GM21529 (cell line): ENCODE measurements around the gene NCF4.

Source experiments
- ATAC-seq: cut with Tn5 transposase; IDR thresholded peaks from one replicate; pipeline ENCODE4 v1.9.1; 2021; ENCODE audit not compliant: unreplicated experiment

The NCF4 gene

DNA sequence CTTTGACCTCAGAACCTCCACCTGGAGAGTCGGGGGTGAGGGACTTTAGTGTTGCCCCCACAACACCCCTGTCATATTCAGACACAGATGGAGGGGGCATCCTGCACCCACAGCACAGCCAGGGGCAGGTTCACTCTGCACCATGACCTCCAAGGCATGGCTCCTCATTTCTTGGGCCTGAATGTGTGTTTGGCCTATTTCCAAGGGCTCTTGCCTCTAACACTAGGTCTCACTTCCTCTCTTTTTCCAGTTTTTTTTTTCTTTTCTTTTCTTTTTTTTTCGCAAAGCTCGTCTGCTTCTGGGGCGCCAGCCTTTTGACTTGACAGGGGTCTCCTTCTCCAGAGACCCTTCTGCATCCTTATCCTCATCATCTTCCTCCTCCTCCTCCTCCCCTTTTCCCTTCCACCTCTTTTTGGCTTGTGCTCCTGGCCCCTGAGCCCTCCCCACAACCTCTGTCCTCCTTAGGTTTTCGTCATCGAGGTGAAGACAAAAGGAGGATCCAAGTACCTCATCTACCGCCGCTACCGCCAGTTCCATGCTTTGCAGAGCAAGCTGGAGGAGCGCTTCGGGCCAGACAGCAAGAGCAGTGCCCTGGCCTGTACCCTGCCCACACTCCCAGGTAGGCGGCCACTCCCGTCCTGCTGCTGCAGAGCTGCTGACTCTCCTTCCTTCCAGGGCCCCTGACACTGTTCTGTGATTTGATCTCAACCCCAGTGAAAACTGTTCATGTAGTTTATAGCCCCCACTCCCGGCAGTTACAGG is 3.8 kb downstream of the NCF4 start:
- no peak for ATAC-seq

DNA sequence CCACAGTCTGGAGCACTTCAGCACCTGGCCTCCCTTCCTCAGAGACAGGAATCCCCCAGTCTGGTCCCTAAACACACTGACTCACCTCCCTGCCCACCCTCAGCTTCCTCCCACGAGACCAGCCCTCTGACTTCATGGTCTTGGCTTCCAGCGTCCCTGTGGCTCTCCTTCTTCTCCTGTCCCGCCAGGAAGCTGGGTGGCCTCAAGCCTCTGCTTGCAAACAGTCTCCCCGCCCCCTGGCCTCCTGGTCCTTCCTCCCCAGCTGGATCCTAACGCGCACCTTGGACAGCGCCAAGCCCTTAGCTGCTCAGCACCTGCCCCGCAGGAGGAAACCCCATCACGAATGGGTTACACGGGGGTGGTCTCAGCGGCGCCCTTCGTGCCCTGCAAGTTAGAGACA is 4.5 kb downstream of the NCF4 start:
- ATAC-seq, result no peak

DNA sequence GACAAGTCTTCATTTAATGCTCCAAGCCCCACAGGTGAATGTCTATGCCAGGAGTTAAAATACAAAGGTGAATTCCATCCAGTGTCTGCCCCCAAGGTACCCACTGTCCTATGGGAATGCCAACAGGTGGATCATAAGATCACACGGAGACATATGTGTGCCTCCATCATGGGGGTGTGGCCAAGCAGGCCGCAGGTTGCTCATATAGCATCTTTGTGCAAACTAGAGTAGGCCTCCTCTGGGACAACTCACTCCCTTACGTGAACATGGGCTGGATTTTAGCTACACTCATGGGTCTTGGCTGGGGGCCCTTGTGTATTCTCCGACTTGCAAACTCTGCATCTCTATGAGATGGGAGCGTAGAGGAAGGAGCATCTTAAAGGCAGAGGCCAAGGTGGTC is 6.9 kb downstream of the NCF4 start:
- no peak for ATAC-seq

DNA sequence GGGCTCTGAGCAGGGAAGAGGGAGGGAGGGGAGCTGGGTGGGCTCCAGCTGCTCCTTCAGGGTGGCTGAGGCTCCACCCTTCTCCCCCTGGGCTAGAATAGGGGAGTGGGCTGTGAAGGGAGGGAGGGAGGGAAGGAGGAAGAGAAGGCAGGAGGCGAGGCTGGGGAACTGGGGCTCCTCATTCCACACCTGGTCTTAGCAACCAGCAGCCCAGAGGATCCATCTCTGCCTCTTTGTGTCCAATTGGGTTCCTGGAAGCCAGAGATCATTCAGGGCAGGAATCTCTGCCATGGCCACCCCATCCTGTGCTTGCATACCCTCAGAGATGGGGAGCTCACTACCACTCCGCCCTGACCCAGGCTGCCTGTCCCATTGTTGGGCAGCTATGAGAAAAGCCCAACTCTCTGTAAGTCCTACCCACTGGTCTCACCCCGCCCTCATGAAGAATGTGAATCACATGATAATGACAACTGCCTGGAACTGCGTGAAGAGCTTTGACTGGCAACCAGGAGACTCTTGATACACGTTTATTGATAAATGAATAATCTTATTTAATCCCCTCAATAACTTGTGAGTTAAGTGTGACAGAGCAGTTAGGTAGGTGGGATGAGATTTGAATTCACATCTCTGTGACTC is 7.9 kb downstream of the NCF4 start:
- ATAC-seq, result no peak

DNA sequence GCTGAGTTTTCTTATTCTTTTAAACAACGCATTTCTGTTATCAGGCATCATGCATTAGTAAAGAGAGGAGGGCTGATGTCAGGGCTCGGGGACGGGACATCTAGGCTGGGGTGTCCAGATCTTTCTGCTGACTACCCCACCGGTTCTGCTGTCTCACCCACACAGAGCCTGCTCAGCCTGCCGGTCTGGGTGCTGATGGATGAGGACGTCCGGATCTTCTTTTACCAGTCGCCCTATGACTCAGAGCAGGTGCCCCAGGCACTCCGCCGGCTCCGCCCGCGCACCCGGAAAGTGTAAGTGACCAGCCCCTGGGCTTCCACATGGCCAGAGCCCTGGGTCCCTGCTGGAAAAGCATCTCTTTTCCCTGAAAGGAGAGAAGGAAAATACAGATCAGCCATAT is 9.4 kb downstream of the NCF4 start:
- no peak for ATAC-seq

DNA sequence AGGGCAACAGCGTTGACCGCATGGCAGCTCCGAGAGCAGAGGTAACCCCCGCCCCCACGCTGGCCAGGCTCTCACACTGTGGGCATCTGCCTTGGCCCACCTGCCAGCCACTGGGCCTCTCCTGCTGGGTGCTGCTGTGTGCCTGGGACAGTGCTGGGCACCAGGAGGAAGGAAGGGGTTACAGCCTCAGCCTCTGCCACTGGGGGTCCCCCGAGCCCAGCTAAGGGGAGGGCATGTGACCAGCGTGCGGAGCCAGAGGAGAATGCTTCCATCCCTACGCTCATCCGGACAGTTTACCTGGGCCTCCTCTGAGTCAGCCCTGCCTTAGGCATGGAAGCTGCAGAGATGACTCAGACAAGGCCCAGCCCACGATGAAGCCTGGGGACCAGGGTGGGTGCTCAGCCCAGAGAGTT is 10.9 kb downstream of the NCF4 start:
- no peak for ATAC-seq

DNA sequence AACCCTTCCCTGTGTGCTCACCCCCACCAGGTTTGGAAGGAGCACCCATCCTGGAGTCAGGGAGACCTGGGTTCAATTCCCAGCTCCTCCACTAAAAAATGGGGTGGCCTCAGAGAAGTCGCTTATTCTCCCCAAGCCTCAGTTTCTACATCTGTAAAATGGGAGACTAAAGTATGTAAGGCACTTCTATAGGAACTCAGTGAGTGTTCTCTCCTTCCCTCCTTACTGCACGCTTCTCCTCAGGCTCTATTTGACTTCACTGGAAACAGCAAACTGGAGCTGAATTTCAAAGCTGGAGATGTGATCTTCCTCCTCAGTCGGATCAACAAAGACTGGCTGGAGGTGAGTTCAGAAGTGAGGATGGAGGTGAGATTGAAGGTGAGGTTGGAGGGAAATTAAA is 11.3 kb downstream of the NCF4 start:
- ATAC-seq, result no peak

DNA sequence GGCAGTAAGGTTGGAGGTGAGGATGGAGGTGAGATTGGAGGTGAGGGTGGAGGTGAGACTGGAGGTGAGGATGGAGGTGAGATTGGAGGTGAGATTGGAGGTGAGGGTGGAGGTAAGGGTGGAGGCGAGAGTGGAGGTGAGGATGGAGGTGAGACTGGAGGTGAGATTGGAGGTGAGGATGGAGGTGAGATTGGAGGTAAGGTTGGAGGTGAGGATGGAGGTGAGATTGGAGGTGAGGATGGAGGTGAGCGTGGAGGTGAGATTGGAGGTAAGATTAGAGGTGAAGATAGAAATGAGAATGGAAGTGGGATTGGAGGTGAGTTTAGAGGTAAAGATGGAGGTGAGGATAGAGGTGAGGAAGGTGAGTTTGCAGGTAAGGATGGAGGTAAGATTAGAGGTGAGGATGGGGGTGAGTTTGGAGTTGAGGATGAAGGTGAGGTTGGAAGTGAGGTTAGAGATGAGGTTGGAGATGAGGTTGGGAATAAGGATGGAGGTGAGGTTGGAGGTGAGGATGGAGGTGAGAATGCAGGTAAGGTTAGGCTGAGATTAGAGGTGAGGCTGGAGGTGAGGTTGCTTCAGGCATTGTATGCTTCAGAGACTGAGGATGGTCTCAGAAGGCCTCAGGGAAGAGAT is 12.2 kb downstream of the NCF4 start:
- ATAC-seq, result no peak

DNA sequence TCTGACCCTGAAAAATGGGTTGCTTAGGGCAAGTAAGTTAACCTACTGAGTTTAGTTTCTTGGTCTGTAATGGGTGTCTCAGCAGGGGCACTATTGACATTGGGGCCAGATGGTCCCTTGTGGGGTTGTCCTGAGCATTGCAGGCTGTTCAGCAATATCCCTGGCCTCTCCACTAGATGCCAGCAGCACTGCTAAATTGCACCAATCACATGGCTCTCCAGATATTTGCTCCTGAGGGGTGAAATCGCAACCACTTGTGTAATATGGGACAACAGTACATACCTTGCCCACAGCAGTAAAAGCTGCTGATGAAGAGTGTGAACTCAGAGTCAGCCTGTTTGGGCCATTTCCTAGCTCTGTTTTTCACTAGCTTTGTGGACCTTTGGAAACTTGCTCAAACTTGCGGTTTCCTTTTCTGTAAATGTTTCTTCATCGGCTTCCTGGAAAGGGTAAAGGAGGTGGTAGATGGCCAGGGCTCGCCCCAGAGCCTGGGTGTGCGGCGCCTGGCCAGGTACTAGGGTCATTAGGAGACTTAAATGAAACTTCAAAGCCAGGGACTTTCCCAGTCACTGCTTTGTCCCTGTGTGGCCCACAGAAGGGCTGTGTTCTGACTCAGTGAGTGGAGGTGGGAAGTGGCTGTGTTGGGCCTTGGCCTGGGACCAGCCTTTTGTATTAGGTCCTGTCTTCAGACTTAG is 13.0 kb downstream of the NCF4 start:
- peak; percentile 79 for ATAC-seq

DNA sequence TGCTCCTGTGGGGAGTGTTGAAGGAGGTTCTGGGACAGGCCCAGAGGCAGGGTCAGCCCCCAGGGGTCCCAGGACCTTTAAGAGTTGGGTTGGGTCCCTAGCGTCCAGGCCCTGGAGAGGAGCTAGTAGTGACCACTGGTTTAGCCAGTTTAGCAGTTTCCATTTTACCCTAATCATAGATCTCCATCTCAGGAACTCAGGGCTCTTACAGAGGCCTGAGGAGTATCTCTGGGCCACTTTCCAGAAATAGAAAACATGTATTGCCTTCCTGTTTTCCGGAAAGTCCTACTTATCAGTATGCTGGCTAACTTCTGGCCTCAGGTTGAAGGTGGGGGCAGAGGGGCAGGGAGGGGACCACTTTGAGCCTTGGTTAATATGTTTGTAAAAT is 13.5 kb downstream of the NCF4 start:
- ATAC-seq, result no peak

DNA sequence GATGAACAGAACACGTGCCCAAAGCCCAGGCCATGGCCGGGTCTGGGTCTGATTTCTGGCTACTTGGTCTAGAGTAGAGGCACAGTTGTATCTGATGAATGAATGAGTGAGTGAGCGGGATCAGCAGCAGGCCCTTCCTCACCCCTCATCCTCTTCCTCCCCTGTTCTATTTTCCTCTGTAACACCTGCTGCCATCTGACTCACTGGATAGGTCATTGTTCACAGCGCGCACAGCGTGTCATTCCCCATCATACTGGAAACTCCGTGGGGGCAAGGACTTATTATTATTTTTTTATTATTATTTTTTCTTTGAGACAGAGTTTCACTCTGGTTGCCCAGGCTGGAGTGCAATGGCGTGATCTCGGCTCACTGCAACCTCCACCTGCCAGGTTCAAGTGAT is 13.9 kb downstream of the NCF4 start:
- ATAC-seq, result no peak

DNA sequence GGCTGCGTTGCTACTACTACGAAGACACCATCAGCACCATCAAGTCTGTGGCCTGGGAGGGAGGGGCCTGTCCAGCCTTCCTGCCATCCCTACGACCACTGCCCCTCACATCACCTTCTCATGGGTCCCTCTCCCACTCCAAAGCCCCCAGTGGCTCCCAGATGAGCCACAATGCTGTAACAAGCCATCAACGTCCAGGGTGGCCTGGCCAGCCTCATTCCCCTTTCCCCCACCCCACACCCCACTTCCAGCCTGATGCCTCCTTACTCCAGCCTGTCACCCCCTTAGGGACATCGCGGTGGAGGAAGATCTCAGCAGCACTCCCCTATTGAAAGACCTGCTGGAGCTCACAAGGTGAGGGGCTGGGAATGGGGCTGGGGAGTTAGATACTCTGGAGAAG is 14.9 kb downstream of the NCF4 start:
- ATAC-seq, result no peak

DNA sequence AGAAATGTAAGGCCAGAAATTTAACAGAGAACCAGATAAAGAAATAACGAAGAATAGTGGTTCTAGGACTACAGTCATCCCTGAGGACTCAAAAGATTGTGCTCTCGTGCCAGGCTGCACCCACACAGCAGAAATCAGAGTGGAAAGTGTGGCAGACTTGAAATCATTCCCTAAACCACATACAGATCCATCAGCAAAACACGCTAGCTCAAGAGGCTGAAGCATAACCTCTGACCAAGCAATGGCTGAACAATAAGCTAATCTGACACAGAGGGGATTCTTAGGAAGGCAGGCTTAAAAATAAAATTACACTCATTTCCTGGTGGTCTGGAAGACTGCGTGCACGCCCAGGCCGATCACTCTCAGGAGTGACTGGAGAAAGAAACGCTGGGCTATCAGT is 19.0 kb downstream of the NCF4 start:
- no peak for ATAC-seq

DNA sequence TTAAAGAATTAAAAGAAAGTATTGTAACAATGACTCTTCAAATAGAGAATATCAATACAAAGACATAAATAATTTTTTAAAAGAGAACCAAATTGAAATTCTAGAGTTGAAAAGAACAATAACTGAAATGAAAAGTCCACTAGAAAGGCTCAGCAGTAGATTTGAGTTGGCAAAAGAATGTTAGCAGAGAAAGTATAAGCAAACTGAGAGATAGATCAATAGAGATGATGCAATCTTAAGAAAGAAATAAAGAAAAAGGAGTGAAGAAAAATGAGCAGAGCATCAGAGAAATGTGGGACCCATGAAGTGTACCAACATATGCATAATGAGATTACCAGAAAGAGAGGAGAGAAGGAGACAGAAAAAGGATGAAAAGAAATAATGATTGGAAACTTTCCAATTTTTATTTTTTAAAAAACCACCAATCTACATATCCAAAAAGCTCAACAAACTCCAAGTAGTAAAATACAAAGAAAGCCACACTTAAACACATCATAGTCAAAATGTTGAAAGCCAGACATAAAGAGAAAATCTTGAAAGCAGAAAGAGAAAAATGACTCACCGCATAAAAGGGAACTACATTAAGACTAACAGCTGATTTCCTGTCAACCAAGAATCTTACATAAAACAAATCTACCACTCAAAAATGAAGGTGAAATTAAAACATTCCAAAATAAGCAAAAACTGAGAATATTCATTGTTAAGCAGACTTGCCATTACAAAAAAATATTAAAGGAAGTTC is 20.9 kb downstream of the NCF4 start:
- no peak for ATAC-seq

DNA sequence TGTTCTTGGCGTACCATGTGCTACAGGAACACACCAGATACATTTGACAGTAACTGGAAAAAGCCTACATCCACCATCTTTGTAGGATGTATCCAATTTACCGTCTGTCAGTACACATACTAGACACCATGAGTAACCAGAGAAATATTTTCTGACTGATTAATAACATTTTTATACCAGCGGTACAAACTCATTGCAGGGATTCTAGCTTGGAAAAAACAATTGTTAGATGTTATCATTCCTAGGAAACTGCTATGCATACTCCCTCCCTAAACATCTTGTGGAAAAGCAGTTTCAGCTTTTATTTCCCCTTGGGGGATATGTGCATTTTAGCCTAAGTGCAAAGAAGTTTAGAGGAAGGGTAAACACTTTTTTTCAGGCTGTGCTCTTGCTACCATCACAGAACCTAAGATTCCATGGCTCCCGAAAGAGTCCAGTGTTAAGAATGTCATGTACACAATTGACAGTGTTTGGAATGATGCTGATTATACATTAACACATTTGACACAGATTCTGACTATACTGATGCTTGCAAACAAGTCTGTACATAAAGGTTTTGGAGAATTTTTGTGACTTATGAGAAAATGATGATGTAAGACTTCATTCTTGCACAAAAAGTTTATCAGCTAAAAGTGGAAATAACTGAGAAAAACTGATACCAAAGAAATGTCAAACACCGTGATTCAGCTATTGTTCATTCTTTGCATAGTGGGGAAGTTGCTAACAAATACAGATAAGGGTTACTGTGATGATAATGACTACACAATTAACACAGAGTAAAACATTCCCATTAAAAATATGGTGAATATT is 23.7 kb downstream of the NCF4 start:
- ATAC-seq, result no peak

DNA sequence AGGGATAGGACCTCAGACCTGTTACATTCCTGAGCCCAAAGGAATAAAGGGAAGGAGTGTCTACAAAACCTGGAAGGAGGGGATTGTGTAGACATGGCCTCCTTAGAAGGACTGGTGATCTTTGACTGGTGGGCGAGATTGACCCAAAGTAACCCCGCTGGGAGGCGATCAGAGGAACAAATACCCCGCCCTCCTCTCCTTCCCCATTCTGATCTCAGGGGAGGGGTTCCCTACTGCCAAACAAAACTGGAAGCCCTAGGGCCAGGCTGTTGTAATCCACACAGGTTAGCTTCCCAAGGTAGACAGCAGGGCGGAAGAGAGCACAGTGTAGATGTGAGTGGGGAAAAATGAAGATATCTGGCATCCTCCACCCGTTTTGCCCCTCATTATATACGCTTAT is 24.7 kb downstream of the NCF4 start:
- ATAC-seq, result no peak

DNA sequence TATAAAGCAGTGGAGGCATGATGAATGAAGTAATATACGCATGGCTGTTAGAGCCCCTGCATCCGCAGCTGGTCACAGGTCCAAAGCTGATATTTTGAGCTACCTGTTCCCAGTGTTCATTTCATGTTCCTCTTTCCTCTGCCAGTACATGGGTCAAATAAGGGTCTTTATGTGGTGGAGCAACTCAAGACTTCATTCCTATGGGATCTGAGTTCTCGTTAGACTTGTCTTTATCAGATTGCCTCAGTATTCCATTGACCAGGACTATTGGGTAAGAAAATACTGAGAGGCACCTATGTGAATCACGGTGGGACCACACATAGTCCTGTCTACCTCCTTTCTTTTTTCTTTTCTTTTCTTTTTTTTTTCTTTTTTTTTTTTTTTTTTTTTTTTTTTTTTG is 25.2 kb downstream of the NCF4 start:
- ATAC-seq, result no peak

DNA sequence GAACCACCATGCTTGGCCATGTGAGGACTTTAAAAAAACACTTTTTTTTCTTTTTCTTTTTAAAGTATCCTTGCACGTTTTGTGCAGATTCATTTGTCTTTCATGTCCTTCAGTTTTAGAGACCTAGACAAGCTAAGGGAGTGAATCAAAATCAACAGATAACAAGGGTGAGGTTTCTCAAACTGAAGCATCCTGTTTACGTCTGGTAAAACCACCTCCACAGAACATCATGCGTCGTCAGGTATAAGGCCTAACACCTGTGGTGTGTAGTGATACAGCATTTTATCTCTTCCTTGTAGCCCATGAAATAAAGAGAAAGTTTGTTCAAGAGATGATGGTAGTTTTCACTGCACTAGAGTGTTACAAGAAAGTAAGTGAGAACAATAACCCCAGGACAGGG is 26.4 kb downstream of the NCF4 start:
- ATAC-seq, result no peak

DNA sequence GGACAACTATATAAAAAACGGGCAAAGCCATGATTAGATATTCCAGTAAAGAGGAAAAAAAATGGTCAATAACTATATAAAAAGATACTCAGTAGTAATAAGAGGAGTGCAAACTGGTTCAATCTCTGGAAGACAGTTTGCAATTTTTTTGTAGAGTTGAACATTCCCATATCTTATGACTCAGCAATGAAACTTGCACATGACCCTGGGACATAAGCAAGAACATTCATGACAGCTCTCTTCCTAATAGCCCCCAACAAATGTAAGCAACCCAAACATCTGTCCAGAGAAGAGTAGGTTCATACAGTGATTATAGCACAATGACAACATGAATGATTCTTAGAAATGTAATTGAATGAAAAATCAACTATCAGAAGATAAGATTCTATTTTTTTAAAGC is 30.8 kb downstream of the NCF4 start:
- ATAC-seq, result no peak

DNA sequence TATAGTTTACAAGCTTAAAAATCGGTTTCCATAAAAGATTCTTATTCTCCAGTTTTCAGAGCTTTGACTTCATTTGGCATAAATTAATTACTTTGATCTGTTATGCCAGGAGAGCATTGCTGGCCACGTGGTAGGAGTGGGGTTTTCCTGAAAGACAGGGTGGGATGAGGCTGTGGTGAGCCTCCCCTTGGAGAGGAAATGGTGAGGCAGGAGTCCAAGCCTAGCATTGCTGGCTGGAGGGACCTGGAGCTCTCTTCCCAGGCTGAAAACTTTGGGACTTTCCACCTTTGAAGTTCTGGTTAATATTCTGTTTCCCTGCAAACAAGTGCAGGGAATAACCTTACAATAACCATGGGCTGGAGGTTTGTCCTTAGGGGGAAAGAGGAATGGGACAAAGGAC is 31.5 kb downstream of the NCF4 start:
- ATAC-seq, result no peak
